Measurements from ENCODE around the gene CDKN1C. TPM values are rescaled to one million over a fixed set of nuclear protein-coding genes. Genes with fewer than 3 reads are reported as not detected.

The CDKN1C gene
- total RNA-seq, 2 donors from 2014 or later: 17.1 to 25.0 TPM

- no peak overlapping the region for H3K27ac ChIP-seq
- no peaks in the 10 kb centered on the region for H3K36me3 ChIP-seq
- no peak for TF ChIP-seq CTCF (IDR thresholded peaks at IDR 0.05)
- ATAC-seq (ENCODE audit: insufficient number of reproducible peaks, low FRiP score, low read depth) (no peak), DNase-seq (ENCODE audit: low spot score) (no peak)
- H3K4me3 ChIP-seq: no peak overlapping the region
- H3K4me1 ChIP-seq (ENCODE audit: control insufficient read depth in 1 of 2, low read depth in 2 of 2): no peaks in the 10 kb centered on the region
- H3K27me3 ChIP-seq (replicated peaks; ENCODE audit: insufficient read depth): no peaks in the 10 kb centered on the region
- no peaks in the 10 kb centered on the region for H3K9me3 ChIP-seq
Measured at GRCh38 chr11:2921742-2922493, 36.3 kb upstream of the CDKN1C start.

- no peaks in the 10 kb centered on the region for H3K4me1 ChIP-seq (ENCODE audit: control insufficient read depth in 1 of 2, low read depth in 2 of 2)
- H3K36me3 ChIP-seq: no peaks in the 10 kb centered on the region
- no peaks in the 10 kb centered on the region for H3K27me3 ChIP-seq (replicated peaks; ENCODE audit: insufficient read depth)
- no peaks in the 10 kb centered on the region for H3K9me3 ChIP-seq
- no peak overlapping the region for H3K4me3 ChIP-seq
- DNase-seq (ENCODE audit: low spot score): no peak
- ATAC-seq (ENCODE audit: insufficient number of reproducible peaks, low FRiP score, low read depth): no peak
- TF ChIP-seq CTCF (IDR thresholded peaks at IDR 0.05): no peak
- no peak overlapping the region for H3K27ac ChIP-seq
Measured at GRCh38 chr11:2921261-2921660, 35.7 kb upstream of the CDKN1C start.

GRCh38 chr11:2920343-2920742 lies 34.8 kb upstream of the CDKN1C start:
- no peak for TF ChIP-seq CTCF (IDR thresholded peaks at IDR 0.05)
- Histone ChIP-seq H3K27ac (no peak overlapping the region), H3K36me3 (no peaks in the 10 kb centered on the region), H3K27me3 (replicated peaks; ENCODE audit: insufficient read depth) (no peaks in the 10 kb centered on the region), H3K4me1 (ENCODE audit: control insufficient read depth in 1 of 2, low read depth in 2 of 2) (no peaks in the 10 kb centered on the region), H3K9me3 (no peaks in the 10 kb centered on the region), H3K4me3 (no peak overlapping the region)
- DNase-seq (ENCODE audit: low spot score): no peak
- no peak for ATAC-seq (ENCODE audit: insufficient number of reproducible peaks, low FRiP score, low read depth)

GRCh38 chr11:2919837-2920236 lies 34.3 kb upstream of the CDKN1C start:
- no peaks in the 10 kb centered on the region for H3K36me3 ChIP-seq
- no peak for ATAC-seq (ENCODE audit: insufficient number of reproducible peaks, low FRiP score, low read depth)
- no peak for TF ChIP-seq CTCF (IDR thresholded peaks at IDR 0.05)
- no peaks in the 10 kb centered on the region for H3K27me3 ChIP-seq (replicated peaks; ENCODE audit: insufficient read depth)
- DNase-seq (ENCODE audit: low spot score): no peak
- no peaks in the 10 kb centered on the region for H3K4me1 ChIP-seq (ENCODE audit: control insufficient read depth in 1 of 2, low read depth in 2 of 2)
- H3K4me3 ChIP-seq: no peak overlapping the region
- no peaks in the 10 kb centered on the region for H3K9me3 ChIP-seq
- no peak overlapping the region for H3K27ac ChIP-seq

GRCh38 chr11:2919188-2919587 lies 33.6 kb upstream of the CDKN1C start:
- DNase-seq (ENCODE audit: low spot score) (no peak), ATAC-seq (ENCODE audit: insufficient number of reproducible peaks, low FRiP score, low read depth) (no peak)
- Histone ChIP-seq H3K27me3 (replicated peaks; ENCODE audit: insufficient read depth) (no peaks in the 10 kb centered on the region), H3K27ac (no peak overlapping the region), H3K9me3 (no peaks in the 10 kb centered on the region), H3K4me1 (ENCODE audit: control insufficient read depth in 1 of 2, low read depth in 2 of 2) (peaks cover 0 to 6% of the 10 kb centered on the region in 2 donors), H3K36me3 (no peaks in the 10 kb centered on the region), H3K4me3 (no peak overlapping the region)
- no peak for TF ChIP-seq CTCF (IDR thresholded peaks at IDR 0.05)
